ENCODE results near the gene SPECC1. TPM values are rescaled to one million over a fixed set of nuclear protein-coding genes. Genes with fewer than 3 reads are reported as not detected.
A peak's percentile ranks its signal among the peaks of the same experiment; 100 is the strongest.

Gene SPECC1
- total RNA-seq, 1 donor from 2014 or later = 83.0 TPM

- Histone ChIP-seq H3K36me3 (ENCODE audit: insufficient read depth, low read length) (peaks cover 12% of the 10 kb centered on the region), H4K20me1 (ENCODE audit: insufficient read depth, low read length) (no peaks in the 10 kb centered on the region), H3K4me2 (ENCODE audit: low read length) (no peak overlapping the region), H3K27ac (ENCODE audit: low read depth, low read length) (no peak overlapping the region), H3K4me1 (ENCODE audit: insufficient read depth, low read length) (no peaks in the 10 kb centered on the region), H3K27me3 (ENCODE audit: insufficient read depth, low read length) (no peaks in the 10 kb centered on the region), H3K9me3 (ENCODE audit: insufficient read depth, low read depth, low read length) (no peaks in the 10 kb centered on the region), H3K79me2 (ENCODE audit: insufficient read depth, low read length) (no peaks in the 10 kb centered on the region), H3K4me3 (ENCODE audit: insufficient read depth, low read depth, low read length) (no peak overlapping the region), H2AFZ (ENCODE audit: low read depth, low read length) (no peak overlapping the region), H3K9ac (ENCODE audit: low read length) (no peak overlapping the region)
- no peak for FAIRE-seq
- no peaks in the 10 kb centered on the region for H3K4me1 Mint-ChIP-seq (ENCODE audit: low read depth, unreplicated experiment)
- peaks cover 3% of the 10 kb centered on the region for H3K9me3 Mint-ChIP-seq (ENCODE audit: unreplicated experiment)
- no peak for DNase-seq (ENCODE audit: low read depth)
- H3K36me3 Mint-ChIP-seq (ENCODE audit: low read depth, unreplicated experiment) = peaks cover 31% of the 10 kb centered on the region
- TF ChIP-seq CTCF (IDR thresholded peaks at IDR 0.05; ENCODE audit: insufficient read depth, low read depth, low read length) = no peak
- TF ChIP-seq EZH2 (IDR thresholded peaks at IDR 0.05; ENCODE audit: insufficient read depth, low read length) = no peak
- H3K27me3 Mint-ChIP-seq (ENCODE audit: low read depth, unreplicated experiment) = no peaks in the 10 kb centered on the region
- no peak overlapping the region for H3K27ac Mint-ChIP-seq (ENCODE audit: unreplicated experiment)
- H3K4me3 Mint-ChIP-seq (ENCODE audit: unreplicated experiment) = no peak overlapping the region
These were observed 237.5 kb downstream of the SPECC1 start for GRCh38 chr17:20246692-20247091.

- H3K9me3 Mint-ChIP-seq (ENCODE audit: unreplicated experiment) = peaks cover 3% of the 10 kb centered on the region
- Histone ChIP-seq H3K27ac (ENCODE audit: low read depth, low read length) (no peak overlapping the region), H3K79me2 (ENCODE audit: insufficient read depth, low read length) (no peaks in the 10 kb centered on the region), H3K9ac (ENCODE audit: low read length) (no peak overlapping the region), H3K4me1 (ENCODE audit: insufficient read depth, low read length) (no peaks in the 10 kb centered on the region), H3K27me3 (ENCODE audit: insufficient read depth, low read length) (no peaks in the 10 kb centered on the region), H3K4me2 (ENCODE audit: low read length) (no peak overlapping the region), H4K20me1 (ENCODE audit: insufficient read depth, low read length) (no peaks in the 10 kb centered on the region), H2AFZ (ENCODE audit: low read depth, low read length) (no peak overlapping the region), H3K4me3 (ENCODE audit: insufficient read depth, low read depth, low read length) (no peak overlapping the region), H3K9me3 (ENCODE audit: insufficient read depth, low read depth, low read length) (no peaks in the 10 kb centered on the region), H3K36me3 (ENCODE audit: insufficient read depth, low read length) (peaks cover 6% of the 10 kb centered on the region)
- TF ChIP-seq CTCF (IDR thresholded peaks at IDR 0.05; ENCODE audit: insufficient read depth, low read depth, low read length) (no peak), EZH2 (IDR thresholded peaks at IDR 0.05; ENCODE audit: insufficient read depth, low read length) (no peak)
- H3K4me3 Mint-ChIP-seq (ENCODE audit: unreplicated experiment) = no peak overlapping the region
- H3K36me3 Mint-ChIP-seq (ENCODE audit: low read depth, unreplicated experiment) = peaks cover 36% of the 10 kb centered on the region
- no peaks in the 10 kb centered on the region for H3K27me3 Mint-ChIP-seq (ENCODE audit: low read depth, unreplicated experiment)
- peaks cover 4% of the 10 kb centered on the region for H3K4me1 Mint-ChIP-seq (ENCODE audit: low read depth, unreplicated experiment)
- no peak for FAIRE-seq
- peak overlapping the region; percentile 4 for H3K27ac Mint-ChIP-seq (ENCODE audit: unreplicated experiment)
- peak; percentile 39 for DNase-seq (ENCODE audit: low read depth)
These were observed 244.2 kb downstream of the SPECC1 start for GRCh38 chr17:20253323-20253722.

GRCh38 chr17:20254541-20254940 lies 245.4 kb downstream of the SPECC1 start:
- no peak overlapping the region for H3K27ac ChIP-seq (ENCODE audit: low read depth, low read length)
- H3K4me1 Mint-ChIP-seq (ENCODE audit: low read depth, unreplicated experiment) = peaks cover 4% of the 10 kb centered on the region
- no peaks in the 10 kb centered on the region for H3K4me1 ChIP-seq (ENCODE audit: insufficient read depth, low read length)
- no peaks in the 10 kb centered on the region for H3K27me3 Mint-ChIP-seq (ENCODE audit: low read depth, unreplicated experiment)
- H3K4me3 ChIP-seq (ENCODE audit: insufficient read depth, low read depth, low read length) = no peak overlapping the region
- H3K4me3 Mint-ChIP-seq (ENCODE audit: unreplicated experiment) = no peak overlapping the region
- no peaks in the 10 kb centered on the region for H3K79me2 ChIP-seq (ENCODE audit: insufficient read depth, low read length)
- H4K20me1 ChIP-seq (ENCODE audit: insufficient read depth, low read length) = no peaks in the 10 kb centered on the region
- no peak overlapping the region for H2AFZ ChIP-seq (ENCODE audit: low read depth, low read length)
- H3K9me3 ChIP-seq (ENCODE audit: insufficient read depth, low read depth, low read length) = no peaks in the 10 kb centered on the region
- no peaks in the 10 kb centered on the region for H3K27me3 ChIP-seq (ENCODE audit: insufficient read depth, low read length)
- peaks cover 7% of the 10 kb centered on the region for H3K36me3 ChIP-seq (ENCODE audit: insufficient read depth, low read length)
- FAIRE-seq (no peak), DNase-seq (ENCODE audit: low read depth) (no peak)
- peaks cover 34% of the 10 kb centered on the region for H3K36me3 Mint-ChIP-seq (ENCODE audit: low read depth, unreplicated experiment)
- H3K4me2 ChIP-seq (ENCODE audit: low read length) = no peak overlapping the region
- no peak overlapping the region for H3K27ac Mint-ChIP-seq (ENCODE audit: unreplicated experiment)
- TF ChIP-seq CTCF (IDR thresholded peaks at IDR 0.05; ENCODE audit: insufficient read depth, low read depth, low read length) (no peak), EZH2 (IDR thresholded peaks at IDR 0.05; ENCODE audit: insufficient read depth, low read length) (no peak)
- H3K9me3 Mint-ChIP-seq (ENCODE audit: unreplicated experiment) = no peaks in the 10 kb centered on the region
- no peak overlapping the region for H3K9ac ChIP-seq (ENCODE audit: low read length)

All from astrocyte (in vitro differentiated cells and primary cell).